Sigmoid colon (tissue), 7 donors: ENCODE measurements around the gene KLK12. TPM values are rescaled to one million over a fixed set of nuclear protein-coding genes. Genes with fewer than 3 reads are reported as not detected.
A peak's percentile ranks its signal among the peaks of the same experiment; 100 is the strongest.

ENCODE experiments used
- DNase-seq: peaks from one replicate; pipeline ENCODE4 v3.0.0-alpha.2; 2019
- H3K27ac ChIP-seq, 4 donors: fragments of 200-600 bp; sonication (generic); one replicate each; pipeline ENCODE4 v1.5.1; 2016 to 2019; ENCODE audit warnings: mild to moderate bottlenecking in 1 of 4
- H3K27me3 ChIP-seq, 3 donors: fragments of 200-600 bp; sonication (generic); one replicate each; pipeline ENCODE4 v1.5.1; 2019; ENCODE audit warnings: mild to moderate bottlenecking in 1 of 3
- H3K36me3 ChIP-seq, 4 donors: fragments of 200-600 bp; sonication (generic); one replicate each; pipeline ENCODE4 v1.5.1; 2016 to 2019
- H3K4me1 ChIP-seq, 4 donors: fragments of 200-600 bp; sonication (generic); one replicate each; pipeline ENCODE4 v1.5.1; 2017 to 2019
- H3K4me3 ChIP-seq, 4 donors: fragments of 200-600 bp; sonication (generic); one replicate each; pipeline ENCODE4 v1.5.1; 2017 to 2019; ENCODE audit warnings: mild to moderate bottlenecking in 2 of 4, moderate library complexity in 1 of 4
- H3K9me3 ChIP-seq, 4 donors: fragments of 200-600 bp in 3 of 4; sonication (generic) in 3 of 4; one replicate each; pipeline versions ENCODE4 v1.5.1 to v1.6.1; 2013 to 2019
- CTCF ChIP-seq, 4 experiments: fragments of 450-650 bp in 3 of 4; fragments of 200-600 bp in 1 of 4; IDR thresholded peaks; one replicate each; pipeline ENCODE4 v1.5.1; 2016 to 2019; ENCODE audit warnings: antibody characterized with exemption in 4 of 4, mild to moderate bottlenecking in 3 of 4, moderate library complexity in 2 of 4
- EP300 ChIP-seq, 4 donors: sonication (generic); formaldehyde crosslinking; IDR thresholded peaks; one replicate each; pipeline ENCODE4 v1.6.1; 2017; ENCODE audit warnings: antibody characterized with exemption in 4 of 4
- POLR2A ChIP-seq, 2 donors: fragments of 450-650 bp; IDR thresholded peaks; one replicate each; pipeline ENCODE4 v1.6.1; 2016; ENCODE audit warnings: antibody characterized with exemption in 2 of 2, mild to moderate bottlenecking in 2 of 2, moderate library complexity in 2 of 2
- POLR2AphosphoS5 ChIP-seq, 4 donors: sonication (generic); formaldehyde crosslinking; IDR thresholded peaks; one replicate each; pipeline ENCODE4 v1.6.1; 2017; ENCODE audit warnings: antibody characterized with exemption in 4 of 4
- WGBS, 2 donors: extraction: QIAGEN DNeasy Blood & Tissue Kit; methylation state at CpG; one replicate each; pipeline ENCODE4 v1.1.7; 2013; 5-methylcytosine and 5-hydroxymethylcytosine counted together
- intact Hi-C: fragments of 100-400 bp; cut with DNase I; formaldehyde crosslinking; loops from one replicate; pipeline ENCODE4 v1.15.1; 2023
- polyA plus RNA-seq, 3 donors: library from polyadenylated mRNA; stranded (reverse); fragments of 200-250 nt; gene quantifications; one replicate each; pipeline ENCODE4 v1.2.3, GENCODE V29; 2013
- total RNA-seq, 4 donors: library from RNA; depleted of rRNA; stranded (reverse); fragments of >200 nt; gene quantifications; one replicate each; pipeline ENCODE4 v1.1.0, GENCODE V29; 2016
- donor health status: healthy with polysubstance abuse.
- donor health status: Bipolar disorder and iron deficiency.
- donor health status: healthy.

KLK12 gene
- total and polyA plus RNA-seq, 7 donors = 2.6 TPM; not detected in 6

GRCh38 chr19:51010066-51010795 lies 24.6 kb downstream of the KLK12 start:
- peak; percentile 20 for DNase-seq
- 60 to 78% methylated on average over 4 of the region's 4 CpGs for WGBS, 2 donors
- H3K4me3 ChIP-seq = no peak overlapping the region
- intact Hi-C loops = no loop called here
- no peaks in the 10 kb centered on the region for H3K9me3 ChIP-seq
- no peaks in the 10 kb centered on the region for H3K36me3 ChIP-seq
- no peak overlapping the region for H3K27ac ChIP-seq
- TF ChIP-seq POLR2AphosphoS5 (IDR thresholded peaks at IDR 0.05) (no peak), CTCF (IDR thresholded peaks at IDR 0.05) (no peak), POLR2A (IDR thresholded peaks at IDR 0.05) (no peak), EP300 (IDR thresholded peaks at IDR 0.05) (no peak)
- peaks cover 0 to 64% (median 30%) of the 10 kb centered on the region in 3 donors for H3K27me3 ChIP-seq
- H3K4me1 ChIP-seq = no peaks in the 10 kb centered on the region

- WGBS, 2 donors = 72 to 74% methylated on average over 19 of the region's 19 CpGs
- Histone ChIP-seq H3K27ac (no peak overlapping the region), H3K4me1 (no peaks in the 10 kb centered on the region), H3K9me3 (no peaks in the 10 kb centered on the region), H3K27me3 (peaks cover 0 to 55% (median 21%) of the 10 kb centered on the region in 3 donors), H3K36me3 (no peaks in the 10 kb centered on the region), H3K4me3 (no peak overlapping the region)
- intact Hi-C loops = no loop called here
- peak; percentile 44 for DNase-seq
- TF ChIP-seq POLR2AphosphoS5 (IDR thresholded peaks at IDR 0.05) (no peak), EP300 (IDR thresholded peaks at IDR 0.05) (no peak), CTCF (IDR thresholded peaks at IDR 0.05) (no peak), POLR2A (IDR thresholded peaks at IDR 0.05) (no peak)
Measured at GRCh38 chr19:51009061-51009891, 25.5 kb downstream of the KLK12 start.

GRCh38 chr19:51007488-51007887 lies 27.3 kb downstream of the KLK12 start:
- Histone ChIP-seq H3K27me3 (peaks cover 0 to 53% (median 30%) of the 10 kb centered on the region in 3 donors), H3K27ac (no peak overlapping the region), H3K4me1 (no peaks in the 10 kb centered on the region), H3K4me3 (no peak overlapping the region), H3K9me3 (no peaks in the 10 kb centered on the region), H3K36me3 (no peaks in the 10 kb centered on the region)
- no peak for DNase-seq
- TF ChIP-seq POLR2A (IDR thresholded peaks at IDR 0.05) = no peak
- no peak for TF ChIP-seq POLR2AphosphoS5 (IDR thresholded peaks at IDR 0.05)
- no peak for TF ChIP-seq CTCF (IDR thresholded peaks at IDR 0.05)
- TF ChIP-seq EP300 (IDR thresholded peaks at IDR 0.05) = no peak
- 76 to 85% methylated on average over 3 of the region's 3 CpGs for WGBS, 2 donors
- intact Hi-C loops = no loop called here

- Histone ChIP-seq H3K27ac (no peak overlapping the region), H3K4me1 (no peaks in the 10 kb centered on the region), H3K4me3 (no peak overlapping the region), H3K9me3 (no peaks in the 10 kb centered on the region), H3K36me3 (no peaks in the 10 kb centered on the region), H3K27me3 (peaks cover 0 to 60% (median 39%) of the 10 kb centered on the region in 3 donors)
- intact Hi-C loops = no loop called here
- DNase-seq = peak; percentile 38
- WGBS, 2 donors = 43 to 59% methylated on average over 8 of the region's 8 CpGs
- no peak for TF ChIP-seq EP300 (IDR thresholded peaks at IDR 0.05)
- no peak for TF ChIP-seq CTCF (IDR thresholded peaks at IDR 0.05)
- TF ChIP-seq POLR2AphosphoS5 (IDR thresholded peaks at IDR 0.05) = no peak
- TF ChIP-seq POLR2A (IDR thresholded peaks at IDR 0.05) = no peak
Measured at GRCh38 chr19:51006406-51006805, 28.4 kb downstream of the KLK12 start.
